Measurements from ENCODE around the gene COL24A1. TPM values are rescaled to one million over a fixed set of nuclear protein-coding genes. Genes with fewer than 3 reads are reported as not detected.
A peak's percentile ranks its signal among the peaks of the same experiment; 100 is the strongest.

Gene COL24A1
- polyA plus RNA-seq, 1 donor (not counting 4 experiments of a cell fraction or from before 2014, with no cell fraction given): not detected

- no peak for TF ChIP-seq CTCF (optimal IDR thresholded peaks at IDR 0.05 in 1 of 3, IDR thresholded peaks at IDR 0.05 in 1 of 3, conservative IDR thresholded peaks at IDR 0.05 in 1 of 3; ENCODE audit: extremely low read depth in 1 of 3, insufficient read depth in 2 of 3, low read length in 3 of 3)
- no peak for TF ChIP-seq EZH2 (IDR thresholded peaks at IDR 0.05; ENCODE audit: low read length)
- Histone ChIP-seq H2AFZ (ENCODE audit: control insufficient read depth, low read length) (peak overlapping the region; percentile 92), H3K9ac (ENCODE audit: control insufficient read depth, extremely low read depth, insufficient read depth, low read length) (peak overlapping the region; percentile 84), H3K27me3 (ENCODE audit: control insufficient read depth, extremely low read depth, insufficient read depth, low read length) (no peaks in the 10 kb centered on the region), H3K27ac (ENCODE audit: control insufficient read depth, insufficient read depth, low read length) (peak overlapping the region; percentile 66), H4K20me1 (ENCODE audit: control insufficient read depth, extremely low read depth, insufficient read depth, low read length) (no peaks in the 10 kb centered on the region), H3K4me1 (ENCODE audit: control insufficient read depth, extremely low read depth, insufficient read depth, low read length) (peaks cover 8% of the 10 kb centered on the region), H3K36me3 (ENCODE audit: control insufficient read depth in 2 of 2, extremely low read depth in 1 of 2, insufficient read depth in 2 of 2, low read length in 2 of 2) (peaks cover 7% of the 10 kb centered on the region in 2 experiments), H3K9me3 (ENCODE audit: control insufficient read depth, low read depth, low read length) (no peaks in the 10 kb centered on the region), H3K9me1 (ENCODE audit: control insufficient read depth, extremely low read depth, insufficient read depth, low read length) (no peaks in the 10 kb centered on the region), H3K4me3 (ENCODE audit: control insufficient read depth in 2 of 3, extremely low read depth in 1 of 3, insufficient read depth in 2 of 3, low read depth in 1 of 3, low read length in 3 of 3) (peak overlapping the region; percentile 74 to 96 (median 84)), H3K4me2 (ENCODE audit: control insufficient read depth, extremely low read depth, insufficient read depth, low read depth, low read length) (peak overlapping the region; percentile 93), H3K79me2 (ENCODE audit: control insufficient read depth, insufficient read depth, low read length) (peaks cover 39% of the 10 kb centered on the region)
- FAIRE-seq (no peak), DNase-seq (ENCODE audit: low read depth, low spot score) (no peak)
- dilution Hi-C loops (cut with MboI; ENCODE audit: extremely low pct_ligation_motif_present, low sequenced_read_pairs): no loop called here
These were observed 447.7 kb downstream of the COL24A1 start for GRCh38 chr1:85708829-85709227.

- FAIRE-seq: peak; percentile 83
- no peaks in the 10 kb centered on the region for H4K20me1 ChIP-seq (ENCODE audit: control insufficient read depth, extremely low read depth, insufficient read depth, low read length)
- H3K27ac ChIP-seq (ENCODE audit: control insufficient read depth, insufficient read depth, low read length): peak within 1 kb of the TSS; percentile 66
- peak; percentile 95 for DNase-seq (ENCODE audit: low read depth, low spot score)
- H2AFZ ChIP-seq (ENCODE audit: control insufficient read depth, low read length): peak within 1 kb of the TSS; percentile 96
- peak within 1 kb of the TSS; percentile 74 to 96 (median 84) for H3K4me3 ChIP-seq (ENCODE audit: control insufficient read depth in 2 of 3, extremely low read depth in 1 of 3, insufficient read depth in 2 of 3, low read depth in 1 of 3, low read length in 3 of 3)
- H3K36me3 ChIP-seq (ENCODE audit: control insufficient read depth in 2 of 2, extremely low read depth in 1 of 2, insufficient read depth in 2 of 2, low read length in 2 of 2): peaks cover 7% of the 10 kb centered on the region in 2 experiments
- H3K27me3 ChIP-seq (ENCODE audit: control insufficient read depth, extremely low read depth, insufficient read depth, low read length): no peaks in the 10 kb centered on the region
- peak within 1 kb of the TSS; percentile 84 for H3K9ac ChIP-seq (ENCODE audit: control insufficient read depth, extremely low read depth, insufficient read depth, low read length)
- dilution Hi-C loops (cut with MboI; ENCODE audit: extremely low pct_ligation_motif_present, low sequenced_read_pairs): no loop called here
- H3K79me2 ChIP-seq (ENCODE audit: control insufficient read depth, insufficient read depth, low read length): peaks cover 45% of the 10 kb centered on the region
- H3K9me1 ChIP-seq (ENCODE audit: control insufficient read depth, extremely low read depth, insufficient read depth, low read length): no peaks in the 10 kb centered on the region
- H3K9me3 ChIP-seq (ENCODE audit: control insufficient read depth, low read depth, low read length): no peaks in the 10 kb centered on the region
- H3K4me2 ChIP-seq (ENCODE audit: control insufficient read depth, extremely low read depth, insufficient read depth, low read depth, low read length): peak within 1 kb of the TSS; percentile 93
- peaks cover 8% of the 10 kb centered on the region for H3K4me1 ChIP-seq (ENCODE audit: control insufficient read depth, extremely low read depth, insufficient read depth, low read length)
- TF ChIP-seq CTCF (optimal IDR thresholded peaks at IDR 0.05 in 1 of 3, IDR thresholded peaks at IDR 0.05 in 1 of 3, conservative IDR thresholded peaks at IDR 0.05 in 1 of 3; ENCODE audit: extremely low read depth in 1 of 3, insufficient read depth in 2 of 3, low read length in 3 of 3): peak in 2 of 3 experiments; percentile 54 to 68
- TF ChIP-seq EZH2 (IDR thresholded peaks at IDR 0.05; ENCODE audit: low read length): no peak
These were observed 448.4 kb downstream of the COL24A1 start, which contains the start of gene ZNHIT6 for GRCh38 chr1:85707990-85708828. Gene ZNHIT6 (minus strand): TSS chr1:85708433. CDS start chr1:85708284, 149 bp downstream.

All from keratinocyte (primary cell).